Pulmonary artery endothelial cell (primary cell): Measurements from ENCODE around the gene ATG9B. TPM values are rescaled to one million over a fixed set of nuclear protein-coding genes. Genes with fewer than 3 reads are reported as not detected.
"Not testable (repeated sequence)": the region's sequence is repeated elsewhere in the genome, so short reads cannot be mapped to it uniquely, and the experiment has no call there.

Source experiments
- DNase-seq: peaks from one replicate; pipeline ENCODE4 v3.0.0-alpha.2; 2011; ENCODE audit warnings: low read depth, low spot score
- total RNA-seq: library from RNA; depleted of rRNA; stranded (reverse); fragments of >200 nt; gene quantifications from 2 replicates; pipeline ENCODE4 v1.2.3, GENCODE V29; 2014

ATG9B gene
- total RNA-seq, 1 donor from 2014 or later = under 0.01 TPM

DNA sequence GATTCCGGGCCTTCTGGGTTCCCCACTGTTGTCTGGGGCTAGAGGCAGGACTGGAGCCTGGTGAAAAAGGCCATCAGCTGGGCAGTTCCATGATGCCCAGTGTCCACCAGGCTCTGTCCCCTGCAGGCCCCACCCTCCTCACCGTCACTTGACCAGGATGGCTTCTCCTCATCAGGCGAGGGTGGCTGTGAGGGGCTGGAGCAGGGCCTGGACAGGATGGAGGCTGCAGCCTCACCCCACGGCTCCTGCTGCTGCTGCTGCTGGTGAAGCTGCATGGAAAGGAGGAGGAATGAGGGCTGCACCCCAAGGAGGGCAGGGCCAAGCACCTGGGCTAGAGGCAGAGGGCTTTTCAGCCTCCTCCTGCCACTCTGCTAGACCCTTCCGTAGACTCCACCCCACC, 8.3 kb downstream of the ATG9B start:
- no peak for DNase-seq

DNA sequence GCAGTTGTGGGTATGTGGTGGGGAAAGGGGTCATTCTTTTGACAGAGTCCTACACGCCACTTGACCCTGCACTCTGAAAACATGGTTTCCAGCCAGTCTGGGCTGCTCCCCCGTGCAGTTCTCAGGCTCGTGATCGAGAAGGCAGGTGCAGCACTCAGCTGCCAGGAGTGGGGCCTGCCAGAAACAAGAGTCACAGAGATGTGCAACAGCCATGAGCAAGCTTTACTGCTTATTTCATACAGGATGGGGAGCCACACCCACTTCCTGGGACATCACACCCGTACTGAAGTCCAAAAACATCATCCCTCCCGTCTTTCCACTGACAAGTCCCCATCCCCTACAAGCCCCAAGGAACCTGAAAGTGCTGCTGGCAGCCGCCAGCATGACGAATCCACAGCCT, 9.3 kb downstream of the ATG9B start:
- no peak for DNase-seq

GRCh38 chr7:151013733-151014497, 10.4 kb downstream of the ATG9B start:
- no peak for DNase-seq

DNA sequence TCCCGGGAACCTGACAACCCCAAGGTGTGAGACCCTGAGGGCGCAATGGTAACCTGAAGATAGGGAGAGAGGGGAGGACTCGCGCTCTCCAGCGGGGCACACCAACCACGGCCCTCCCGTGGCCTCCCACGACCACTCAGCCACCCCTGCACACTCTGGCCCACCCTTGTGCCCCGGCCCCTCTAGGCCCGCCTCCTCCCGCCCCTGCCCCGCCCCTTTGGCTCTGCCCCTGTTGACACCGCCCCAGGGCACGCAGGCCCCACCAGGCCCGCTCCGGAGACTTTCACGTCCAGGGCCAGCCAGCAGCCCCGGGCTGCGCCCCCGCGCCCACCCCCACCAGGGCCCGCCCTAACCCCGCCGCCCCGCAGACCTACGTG, 10.9 kb downstream of the ATG9B start:
- DNase-seq = no peak

- DNase-seq = no peak
Measured at GRCh38 chr7:151012911-151013347, 11.4 kb downstream of the ATG9B start.

DNA sequence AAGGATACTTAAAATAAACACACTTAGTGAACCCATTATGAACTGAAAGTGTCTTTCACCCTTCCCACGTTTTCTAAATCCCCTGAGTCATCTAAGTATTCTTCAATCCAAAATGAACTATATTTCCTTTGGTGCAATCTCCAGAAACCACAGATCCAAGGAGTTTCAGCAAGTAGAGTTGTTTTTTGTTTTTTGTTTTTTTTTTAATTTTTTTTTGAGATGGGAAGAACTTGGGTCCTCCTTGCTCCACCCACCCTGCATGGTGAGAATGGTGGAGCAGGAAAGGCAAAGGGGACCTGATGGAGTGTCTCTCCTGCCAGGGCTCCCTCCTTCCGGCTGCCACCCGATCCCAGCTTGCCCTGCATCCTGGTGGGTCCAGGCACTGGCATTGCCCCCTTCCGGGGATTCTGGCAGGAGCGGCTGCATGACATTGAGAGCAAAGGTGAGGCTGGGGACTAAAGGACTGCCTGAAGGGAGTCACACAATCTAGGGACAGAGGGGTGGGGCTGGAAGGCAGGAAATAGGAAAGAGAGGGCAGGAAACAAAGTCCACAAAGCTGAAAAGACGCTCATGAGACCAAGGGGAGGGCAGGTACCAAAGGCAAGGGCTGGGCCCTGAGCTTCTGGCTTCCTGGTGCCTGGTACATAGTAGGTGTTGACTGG, 12.1 kb downstream of the ATG9B start:
- DNase-seq = no peak

GRCh38 chr7:151011616-151012015, 12.7 kb downstream of the ATG9B start:
- not testable (repeated sequence) for DNase-seq

DNA sequence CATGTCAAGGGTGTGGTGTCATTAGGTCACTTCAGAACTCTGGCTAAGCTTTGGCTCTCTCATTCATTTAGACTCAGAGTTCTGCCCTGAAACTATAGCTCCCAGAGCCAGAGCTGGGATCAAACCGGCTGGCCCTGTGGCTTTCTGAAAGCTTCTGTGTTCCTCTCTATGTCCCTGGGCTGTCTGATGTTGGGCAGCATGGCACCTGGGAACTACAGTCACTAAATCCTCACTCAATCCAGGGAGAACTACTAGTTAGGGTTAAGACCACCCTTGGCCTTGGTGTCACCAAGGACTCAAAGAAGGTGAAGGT, 13.2 kb downstream of the ATG9B start:
- DNase-seq = no peak

DNA sequence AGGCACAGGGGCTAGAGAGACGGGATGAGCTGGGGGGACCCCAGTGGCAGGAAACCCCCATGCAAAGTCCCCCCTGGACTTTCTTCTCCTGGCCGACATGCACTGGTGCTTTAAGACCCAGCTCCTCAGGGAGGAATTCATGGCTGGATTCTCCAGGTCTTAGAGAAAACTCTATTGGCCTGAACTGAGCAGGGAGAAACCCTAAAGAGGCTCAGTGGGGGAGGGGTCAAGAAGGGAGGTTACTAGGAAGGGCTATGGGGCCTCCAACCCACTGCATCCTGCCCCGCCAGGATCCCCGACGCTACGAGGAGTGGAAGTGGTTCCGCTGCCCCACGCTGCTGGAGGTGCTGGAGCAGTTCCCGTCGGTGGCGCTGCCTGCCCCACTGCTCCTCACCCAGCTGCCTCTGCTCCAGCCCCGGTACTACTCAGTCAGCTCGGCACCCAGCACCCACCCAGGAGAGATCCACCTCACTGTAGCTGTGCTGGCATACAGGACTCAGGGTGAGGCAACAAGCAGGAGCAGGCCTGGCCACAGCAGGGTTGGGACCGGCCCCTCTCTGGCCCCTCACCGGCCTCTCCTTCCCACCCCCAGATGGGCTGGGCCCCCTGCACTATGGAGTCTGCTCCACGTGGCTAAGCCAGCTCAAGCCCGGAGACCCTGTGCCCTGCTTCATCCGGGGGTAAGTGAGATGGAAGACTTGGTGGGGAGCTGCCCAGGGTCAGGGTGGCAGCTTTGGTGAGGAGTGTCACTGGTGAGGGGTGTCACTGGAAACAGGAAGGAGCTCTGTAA, 13.8 kb downstream of the ATG9B start:
- DNase-seq = no peak

DNA sequence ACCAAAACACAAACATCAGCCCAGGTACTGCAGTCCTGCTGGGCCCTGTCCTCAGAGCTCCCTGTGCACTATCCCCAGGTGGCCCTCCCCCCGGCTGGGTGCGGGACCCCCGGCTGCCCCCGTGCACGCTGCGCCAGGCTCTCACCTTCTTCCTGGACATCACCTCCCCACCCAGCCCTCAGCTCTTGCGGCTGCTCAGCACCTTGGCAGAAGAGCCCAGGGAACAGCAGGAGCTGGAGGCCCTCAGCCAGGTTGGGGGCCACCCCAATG, 14.3 kb downstream of the ATG9B start:
- no peak for DNase-seq

DNA sequence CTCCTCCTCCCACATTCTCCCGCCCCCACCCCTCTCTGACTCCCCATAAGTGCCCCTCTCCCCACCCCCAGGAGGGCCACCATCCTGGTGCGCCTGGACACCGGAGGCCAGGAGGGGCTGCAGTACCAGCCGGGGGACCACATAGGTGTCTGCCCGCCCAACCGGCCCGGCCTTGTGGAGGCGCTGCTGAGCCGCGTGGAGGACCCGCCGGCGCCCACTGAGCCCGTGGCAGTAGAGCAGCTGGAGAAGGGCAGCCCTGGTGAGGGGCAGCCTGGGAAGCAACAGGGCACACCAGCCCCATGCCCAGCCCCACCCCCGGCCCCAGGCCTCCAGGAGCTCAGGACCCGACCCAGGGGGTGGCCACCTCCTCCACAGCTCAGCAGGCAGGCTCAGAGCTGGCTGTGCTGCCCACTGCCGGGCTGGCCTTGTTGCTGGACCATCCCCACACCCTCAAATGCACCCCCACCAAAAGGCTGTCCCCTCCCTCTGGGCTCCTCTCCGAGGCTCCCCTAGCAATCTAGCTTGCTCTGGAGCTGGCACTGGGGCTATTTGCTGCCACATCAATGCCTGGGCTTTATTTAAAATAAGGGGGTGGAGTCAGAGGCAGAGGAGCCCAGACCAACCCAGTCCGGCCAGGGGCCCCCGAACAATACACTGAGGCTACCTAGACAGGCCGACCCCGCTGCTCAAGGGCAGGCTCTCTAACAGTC, 14.8 kb downstream of the ATG9B start:
- no peak for DNase-seq

DNA sequence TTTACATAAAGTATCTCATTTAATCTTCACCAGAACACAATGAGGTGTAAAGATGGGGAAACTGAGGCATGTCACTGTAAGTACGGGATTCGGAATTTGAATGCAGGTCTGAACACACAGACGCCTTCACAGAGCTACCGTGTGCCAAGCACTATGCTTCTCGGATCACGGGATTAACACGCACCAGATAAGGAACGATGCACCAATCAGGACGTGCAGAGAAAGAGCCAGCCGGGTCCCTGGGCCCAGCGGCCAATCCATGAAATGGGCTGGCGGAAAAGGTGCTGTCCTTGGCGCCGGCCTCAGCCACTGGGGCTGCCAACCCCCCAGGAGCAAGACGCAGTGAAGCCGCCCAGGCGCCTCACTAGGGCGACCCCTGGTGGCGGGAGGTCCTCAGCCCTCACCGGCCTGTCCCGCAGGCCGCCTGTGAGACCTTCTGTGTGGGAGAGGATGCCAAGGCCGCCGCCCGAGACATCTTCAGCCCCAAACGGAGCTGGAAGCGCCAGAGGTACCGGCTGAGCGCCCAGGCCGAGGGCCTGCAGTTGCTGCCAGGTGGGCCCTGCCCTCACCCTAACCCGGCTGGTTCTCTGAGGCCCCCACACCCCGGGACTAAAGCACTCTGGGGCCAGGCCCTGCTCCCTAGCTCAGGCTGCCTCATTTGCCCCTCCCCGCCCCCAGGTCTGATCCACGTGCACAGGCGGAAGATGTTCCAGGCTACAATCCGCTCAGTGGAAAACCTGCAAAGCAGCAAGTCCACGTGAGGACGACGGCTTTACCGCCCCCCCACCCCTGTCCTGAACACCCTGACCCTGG, 15.6 kb downstream of the ATG9B start:
- peak; percentile 32 for DNase-seq

DNA sequence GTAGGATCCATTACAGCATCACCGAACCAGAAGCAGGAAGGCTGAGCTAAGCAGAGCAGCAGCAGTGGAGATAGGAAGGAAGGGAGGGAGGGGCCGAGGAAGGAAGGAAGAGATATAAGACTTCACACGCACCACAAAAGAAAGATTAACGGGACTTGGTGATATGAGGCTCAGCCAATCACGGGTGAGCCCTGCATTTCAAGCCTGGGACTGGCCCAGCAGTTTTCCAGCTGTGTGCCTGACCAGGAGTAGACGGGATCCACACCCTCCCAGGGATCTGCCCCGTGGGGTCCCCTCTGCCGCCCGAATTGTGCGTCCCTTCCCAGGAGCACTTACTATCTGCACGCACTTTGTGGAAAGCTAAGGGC, 16.2 kb downstream of the ATG9B start:
- peak; percentile 44 for DNase-seq

DNA sequence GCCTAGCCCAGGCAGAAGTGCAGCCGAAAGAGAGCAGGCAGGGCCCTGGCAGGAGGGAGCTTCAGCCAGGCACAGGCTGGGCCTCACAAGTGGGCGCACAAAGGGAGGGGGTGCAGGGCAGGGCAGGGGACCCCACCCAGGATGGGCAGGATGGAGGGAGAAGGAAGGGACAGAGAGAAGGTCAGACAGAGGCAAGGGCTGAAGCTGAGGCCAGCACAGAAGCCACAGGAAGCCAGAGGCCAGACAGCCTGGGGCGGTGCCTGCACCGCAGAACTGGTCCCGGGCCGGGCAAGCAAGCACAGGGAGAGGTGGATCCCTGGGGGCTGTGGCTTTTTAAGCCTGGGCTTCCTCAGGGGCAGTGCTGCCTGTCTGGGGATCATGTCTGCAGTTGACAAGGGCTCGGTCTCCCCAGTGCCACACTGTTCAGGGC, 16.8 kb downstream of the ATG9B start:
- no peak for DNase-seq

DNA sequence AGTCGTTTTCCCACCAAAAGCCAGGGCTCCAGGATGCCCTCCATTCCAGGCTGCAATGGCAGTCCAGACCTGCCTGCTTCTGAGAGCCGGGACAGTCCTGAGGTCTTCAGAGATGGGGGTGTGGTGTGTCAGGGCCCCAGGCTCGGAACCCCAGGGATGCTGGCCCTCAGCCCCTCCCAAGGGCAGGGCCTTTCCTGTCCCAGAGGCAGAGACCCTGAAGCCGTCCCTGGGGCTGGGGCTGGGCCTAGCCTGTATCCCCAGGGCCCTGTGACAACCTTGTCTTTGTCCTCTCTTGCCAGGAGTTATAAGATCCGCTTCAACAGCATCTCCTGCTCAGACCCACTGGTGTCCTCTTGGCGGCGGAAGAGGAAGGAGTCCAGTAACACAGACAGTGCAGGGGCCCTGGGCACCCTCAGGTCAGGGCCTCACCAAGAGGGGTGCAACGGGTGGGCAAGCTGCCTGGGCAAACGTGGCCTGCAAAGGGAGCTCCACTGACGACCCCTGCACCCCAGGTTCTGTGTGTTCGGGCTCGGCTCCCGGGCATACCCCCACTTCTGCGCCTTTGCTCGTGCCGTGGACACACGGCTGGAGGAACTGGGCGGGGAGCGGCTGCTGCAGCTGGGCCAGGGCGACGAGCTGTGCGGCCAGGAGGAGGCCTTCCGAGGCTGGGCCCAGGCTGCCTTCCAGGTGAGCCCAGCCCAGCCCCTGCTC, 17.5 kb downstream of the ATG9B start:
- no peak for DNase-seq

DNA sequence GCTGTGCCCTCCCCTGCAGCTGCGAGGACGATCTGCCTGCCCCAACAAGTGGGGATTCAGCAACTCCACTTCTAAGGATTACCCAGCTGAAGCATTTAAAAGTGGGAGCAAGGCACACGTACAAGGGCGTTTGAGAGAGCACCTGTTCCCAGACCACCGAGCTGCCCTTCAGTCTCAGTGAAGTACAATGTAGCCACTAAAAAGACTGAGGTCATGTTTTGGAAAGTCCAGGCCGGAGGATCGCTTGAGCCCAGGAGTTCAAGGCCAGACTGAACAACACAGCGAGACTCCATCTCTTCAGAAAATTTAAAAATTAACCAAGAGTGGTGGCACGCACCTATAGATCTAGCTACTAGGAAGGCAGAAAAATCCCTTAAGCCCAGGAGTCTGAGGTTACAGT, 18.7 kb downstream of the ATG9B start:
- DNase-seq = no peak

DNA sequence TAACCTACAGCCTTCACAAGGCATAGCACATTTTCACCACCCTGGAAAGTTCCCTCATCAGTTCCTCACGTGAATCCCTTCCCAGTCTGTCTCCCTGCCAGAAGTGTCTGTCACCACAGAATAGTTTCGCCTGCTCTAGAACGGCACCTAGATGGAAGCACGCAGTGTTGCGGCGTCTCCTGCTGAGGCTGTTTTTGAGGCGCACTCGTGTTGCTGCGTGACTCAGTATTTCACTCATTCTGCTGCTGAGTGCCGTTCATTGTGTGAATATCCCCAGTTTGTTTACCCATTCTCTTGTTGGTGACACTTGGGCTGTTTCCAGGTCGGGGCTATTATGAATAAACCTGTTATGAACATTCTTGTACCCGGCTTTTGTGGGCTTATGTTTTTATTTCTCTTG, 20.7 kb downstream of the ATG9B start:
- DNase-seq = peak; percentile 83

DNA sequence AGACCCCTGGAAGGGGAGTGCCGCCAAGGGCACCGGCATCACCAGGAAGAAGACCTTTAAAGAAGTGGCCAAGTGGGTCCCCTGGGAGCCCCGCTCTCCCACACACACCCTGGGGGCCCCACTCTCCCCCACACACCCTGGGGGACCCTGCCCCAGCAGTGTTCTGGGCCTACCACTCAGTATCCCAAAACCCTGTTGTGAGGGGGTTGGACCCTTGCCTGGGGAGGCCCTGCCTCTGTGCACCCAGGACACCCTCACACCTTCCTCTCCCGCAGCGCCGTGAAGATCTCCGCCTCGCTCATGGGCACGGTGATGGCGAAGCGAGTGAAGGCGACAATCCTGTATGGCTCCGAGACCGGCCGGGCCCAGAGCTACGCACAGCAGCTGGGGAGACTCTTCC, 22.7 kb downstream of the ATG9B start:
- no peak for DNase-seq

DNA sequence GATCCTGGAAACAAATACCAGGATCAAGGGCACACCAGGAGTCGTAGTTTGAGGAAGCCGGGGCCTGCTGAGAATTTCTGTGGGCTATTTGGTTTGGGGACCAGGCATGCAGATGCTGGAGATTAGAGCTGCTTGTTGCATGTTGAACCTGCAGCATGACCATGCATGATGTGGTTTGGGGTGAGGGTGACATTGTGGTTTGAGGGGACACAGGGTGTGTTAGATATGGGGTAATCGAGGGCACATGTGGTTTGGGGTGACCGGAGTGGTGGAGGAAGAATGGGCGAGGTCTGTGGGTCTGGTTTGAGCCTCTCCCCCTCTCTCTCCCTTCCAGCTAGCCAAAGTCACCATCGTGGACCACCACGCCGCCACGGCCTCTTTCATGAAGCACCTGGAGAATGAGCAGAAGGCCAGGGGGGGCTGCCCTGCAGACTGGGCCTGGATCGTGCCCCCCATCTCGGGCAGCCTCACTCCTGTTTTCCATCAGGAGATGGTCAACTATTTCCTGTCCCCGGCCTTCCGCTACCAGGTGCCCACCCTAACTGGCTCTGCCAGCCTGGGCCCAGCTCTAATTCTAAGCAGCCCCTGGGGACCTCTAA, 23.3 kb downstream of the ATG9B start:
- no peak for DNase-seq

GRCh38 chr7:150999497-151000230, 24.6 kb downstream of the ATG9B start:
- DNase-seq = no peak
